Endometrial microvascular endothelial cells (primary cell): ENCODE data around the gene IGFN1. TPM values are rescaled to one million over a fixed set of nuclear protein-coding genes. Genes with fewer than 3 reads are reported as not detected.

ENCODE experiments used
- in situ Hi-C: cut with HindIII; loops from 2 replicates; pipeline ENCODE4 v1.10.0; 2017; ENCODE audit warnings: low sequenced_read_pairs, low pct_unique_long_range_greater_than_20kb; ENCODE audit errors: inconsistent ontology term
- total RNA-seq: library from RNA; depleted of rRNA; stranded (reverse); fragments of >200 nt; gene quantifications from one replicate; pipeline ENCODE4 v1.2.3, GENCODE V29; 2015; ENCODE audit errors: inconsistent ontology term

Gene IGFN1
- total RNA-seq, 1 donor from 2014 or later: not detected

GRCh38 chr1:201181323-201181722 lies 9.3 kb upstream of the IGFN1 start:
- in situ Hi-C loops: no loop called here

GRCh38 chr1:201181726-201182125 lies 8.9 kb upstream of the IGFN1 start:
- in situ Hi-C loops: no loop called here

- in situ Hi-C loops: no loop called here
Observed at GRCh38 chr1:201183209-201183608, 7.4 kb upstream of the IGFN1 start.

GRCh38 chr1:201183753-201184152 lies 6.9 kb upstream of the IGFN1 start:
- in situ Hi-C loops: no loop called here

GRCh38 chr1:201184307-201185122 lies 6.1 kb upstream of the IGFN1 start:
- in situ Hi-C loops: no loop called here

- in situ Hi-C loops: no loop called here
Observed at GRCh38 chr1:201185123-201185453, 5.5 kb upstream of the IGFN1 start.

GRCh38 chr1:201185527-201186128 lies 5.0 kb upstream of the IGFN1 start:
- in situ Hi-C loops: no loop called here

GRCh38 chr1:201186192-201186591 lies 4.4 kb upstream of the IGFN1 start:
- in situ Hi-C loops: no loop called here

GRCh38 chr1:201189085-201189484 lies 1.5 kb upstream of the IGFN1 start:
- in situ Hi-C loops: no loop called here

GRCh38 chr1:201190005-201190404 lies 619 bp upstream of the IGFN1 start:
- in situ Hi-C loops: no loop called here

- in situ Hi-C loops: no loop called here
Observed at GRCh38 chr1:201191653-201192260, 1.1 kb downstream of the IGFN1 start.

- in situ Hi-C loops: no loop called here
Observed at GRCh38 chr1:201192261-201192788, 1.7 kb downstream of the IGFN1 start.

GRCh38 chr1:201194046-201194445 lies 3.4 kb downstream of the IGFN1 start:
- in situ Hi-C loops: no loop called here

GRCh38 chr1:201198598-201198997 lies 8.0 kb downstream of the IGFN1 start:
- in situ Hi-C loops: no loop called here

GRCh38 chr1:201205036-201205435 lies 14.4 kb downstream of the IGFN1 start:
- in situ Hi-C loops: no loop called here

GRCh38 chr1:201206176-201206575 lies 15.6 kb downstream of the IGFN1 start:
- in situ Hi-C loops: no loop called here

GRCh38 chr1:201207046-201207445 lies 16.4 kb downstream of the IGFN1 start:
- in situ Hi-C loops: no loop called here

- in situ Hi-C loops: no loop called here
Observed at GRCh38 chr1:201208236-201208635, 17.6 kb downstream of the IGFN1 start.

GRCh38 chr1:201212056-201212455 lies 21.4 kb downstream of the IGFN1 start:
- in situ Hi-C loops: no loop called here

- in situ Hi-C loops: no loop called here
Observed at GRCh38 chr1:201212461-201213055, 21.9 kb downstream of the IGFN1 start.
